Measurements from ENCODE around the gene SLC7A14.

DNA sequence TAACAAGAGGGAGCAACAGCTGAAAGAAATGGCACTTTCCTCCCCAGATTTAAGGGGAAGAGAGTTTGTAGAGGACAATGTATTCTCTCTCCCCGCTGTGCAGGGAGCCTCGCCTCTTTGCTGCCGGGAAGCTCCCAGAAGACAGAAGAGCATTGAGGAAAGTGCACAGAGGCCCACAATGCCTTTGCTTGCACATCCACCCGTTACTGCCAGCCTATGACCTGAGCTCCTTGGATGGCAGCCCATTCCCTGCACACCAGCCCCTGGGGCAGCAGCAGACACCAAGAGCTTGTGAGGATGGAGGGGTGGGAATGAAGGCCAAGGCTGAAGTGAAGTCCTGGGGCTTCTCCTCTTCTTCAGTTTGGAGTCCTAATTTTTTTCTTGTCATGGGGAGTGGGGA is 100.2 kb downstream of the SLC7A14 start:
- TF ChIP-seq, protein P1, sequence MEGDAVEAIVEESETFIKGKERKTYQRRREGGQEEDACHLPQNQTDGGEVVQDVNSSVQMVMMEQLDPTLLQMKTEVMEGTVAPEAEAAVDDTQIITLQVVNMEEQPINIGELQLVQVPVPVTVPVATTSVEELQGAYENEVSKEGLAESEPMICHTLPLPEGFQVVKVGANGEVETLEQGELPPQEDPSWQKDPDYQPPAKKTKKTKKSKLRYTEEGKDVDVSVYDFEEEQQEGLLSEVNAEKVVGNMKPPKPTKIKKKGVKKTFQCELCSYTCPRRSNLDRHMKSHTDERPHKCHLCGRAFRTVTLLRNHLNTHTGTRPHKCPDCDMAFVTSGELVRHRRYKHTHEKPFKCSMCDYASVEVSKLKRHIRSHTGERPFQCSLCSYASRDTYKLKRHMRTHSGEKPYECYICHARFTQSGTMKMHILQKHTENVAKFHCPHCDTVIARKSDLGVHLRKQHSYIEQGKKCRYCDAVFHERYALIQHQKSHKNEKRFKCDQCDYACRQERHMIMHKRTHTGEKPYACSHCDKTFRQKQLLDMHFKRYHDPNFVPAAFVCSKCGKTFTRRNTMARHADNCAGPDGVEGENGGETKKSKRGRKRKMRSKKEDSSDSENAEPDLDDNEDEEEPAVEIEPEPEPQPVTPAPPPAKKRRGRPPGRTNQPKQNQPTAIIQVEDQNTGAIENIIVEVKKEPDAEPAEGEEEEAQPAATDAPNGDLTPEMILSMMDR (IDR thresholded peaks at IDR 0.05; ENCODE audit: borderline replicate concordance, extremely low read depth, low read length, poor library complexity, severe bottlenecking), result no peak
- no peak for TF ChIP-seq EZH2 (IDR thresholded peaks at IDR 0.05; ENCODE audit: borderline replicate concordance, low read depth, low read length, severe bottlenecking)
